HL-60 (cell line): ENCODE measurements around the gene DIAPH2.

Source experiments
- DNase-seq, 2 experiments: peaks; one replicate each; pipeline ENCODE4 v3.0.0-alpha.2; 2010 to 2020; ENCODE audit warnings: low read depth in 1 of 2, low spot score in 1 of 2
- H3K27ac ChIP-seq: fragments of 250-450 bp; sonication (Bioruptor Pico); replicated peaks from 2 replicates; pipeline ENCODE4 v1.5.1; 2020; ENCODE audit warnings: mild to moderate bottlenecking, moderate library complexity
- H3K27me3 ChIP-seq: fragments of 250-450 bp; sonication (Bioruptor Pico); 2 replicates; pipeline ENCODE4 v1.5.1; 2021; ENCODE audit warnings: mild to moderate bottlenecking, moderate library complexity; ENCODE audit not compliant: insufficient read depth, poor library complexity, severe bottlenecking
- H3K4me3 ChIP-seq: replicated peaks from 2 replicates; pipeline ENCODE4 v1.5.1; 2011; ENCODE audit warnings: mild to moderate bottlenecking, control low read depth, low read length; ENCODE audit not compliant: insufficient read depth
- CTCF ChIP-seq: IDR thresholded peaks from one replicate; pipeline ENCODE4 v1.5.1; 2011; ENCODE audit warnings: low read length, control low read depth, inconsistent platforms; ENCODE audit not compliant: insufficient read depth
- GABPA ChIP-seq: IDR thresholded peaks from 2 replicates; pipeline ENCODE4 v1.6.1; 2012; ENCODE audit warnings: low read depth
- POLR2AphosphoS5 ChIP-seq: IDR thresholded peaks from 2 replicates; pipeline ENCODE4 v1.6.1; 2012; ENCODE audit warnings: low read depth
- REST ChIP-seq: IDR thresholded peaks from 2 replicates; pipeline ENCODE4 v1.6.1; 2012; ENCODE audit warnings: low read depth; ENCODE audit not compliant: insufficient replicate concordance
- SPI1 ChIP-seq: IDR thresholded peaks from 2 replicates; pipeline ENCODE4 v1.6.1; 2012; ENCODE audit warnings: low read depth, mild to moderate bottlenecking, borderline replicate concordance

DIAPH2 gene

GRCh38 chrX:97517763-97518162 lies 833.1 kb downstream of the DIAPH2 start:
- TF ChIP-seq REST (no peak), SPI1 (no peak), POLR2AphosphoS5 (no peak), CTCF (no peak), GABPA (no peak)
- no peak for DNase-seq
- no peak overlapping the region for H3K4me3 ChIP-seq
- no peaks in the 10 kb centered on the region for H3K27me3 ChIP-seq
- no peak overlapping the region for H3K27ac ChIP-seq

- no peaks in the 10 kb centered on the region for H3K27me3 ChIP-seq
- TF ChIP-seq CTCF (no peak), POLR2AphosphoS5 (no peak), SPI1 (no peak), GABPA (no peak), REST (no peak)
- H3K4me3 ChIP-seq = no peak overlapping the region
- no peak for DNase-seq
- no peak overlapping the region for H3K27ac ChIP-seq
Measured at GRCh38 chrX:97522307-97522706, 837.7 kb downstream of the DIAPH2 start.

- DNase-seq = no peak
- H3K4me3 ChIP-seq = no peak overlapping the region
- H3K27ac ChIP-seq = no peak overlapping the region
- TF ChIP-seq CTCF = no peak
- TF ChIP-seq SPI1 = no peak
- no peak for TF ChIP-seq GABPA
- no peak for TF ChIP-seq REST
- no peak for TF ChIP-seq POLR2AphosphoS5
- H3K27me3 ChIP-seq = no peaks in the 10 kb centered on the region
Measured at GRCh38 chrX:97524340-97524739, 839.7 kb downstream of the DIAPH2 start.
